IMR-90 (cell line): Measurements from ENCODE around the gene CCHCR1.

Experiments used
- BHLHE40 ChIP-seq: fragments of 150-350 bp; IDR thresholded peaks from 2 replicates; pipeline ENCODE4 v1.6.1; 2016; ENCODE audit warnings: mild to moderate bottlenecking, low read depth, low read length
- MAZ ChIP-seq: IDR thresholded peaks from 2 replicates; pipeline ENCODE4 v1.6.1; 2012; ENCODE audit warnings: low read depth, mild to moderate bottlenecking, low read length, improper control_type of control experiment, moderate library complexity, borderline replicate concordance
- POLR2A ChIP-seq: IDR thresholded peaks from 2 replicates; pipeline ENCODE4 v1.6.1; 2012; ENCODE audit warnings: mild to moderate bottlenecking, low read depth, low read length
- RCOR1 ChIP-seq: IDR thresholded peaks from 2 replicates; pipeline ENCODE4 v1.6.1; 2012; ENCODE audit warnings: mild to moderate bottlenecking, low read length, improper control_type of control experiment; ENCODE audit not compliant: insufficient replicate concordance
- TF ChIP-seq, protein P1 (sequence below): conservative IDR thresholded peaks from 2 replicates; pipeline ENCODE4 v1.5.1; 2012; ENCODE audit warnings: mild to moderate bottlenecking, low read depth, low read length, improper control_type of control experiment
- TF ChIP-seq, protein P2 (sequence below): fragments of 150-350 bp; IDR thresholded peaks from 2 replicates; pipeline ENCODE4 v1.6.1; 2017; ENCODE audit warnings: mild to moderate bottlenecking, antibody characterized with exemption, low read length, low read depth
- TF ChIP-seq, protein P3 (sequence below): fragments of 150-350 bp; IDR thresholded peaks from 2 replicates; pipeline ENCODE4 v1.6.1; 2016; ENCODE audit warnings: low read depth, mild to moderate bottlenecking, low read length, moderate library complexity, borderline replicate concordance

GRCh38 chr6:31114970-31115849 lies 42.4 kb downstream of the CCHCR1 start:
- TF ChIP-seq, protein P1, sequence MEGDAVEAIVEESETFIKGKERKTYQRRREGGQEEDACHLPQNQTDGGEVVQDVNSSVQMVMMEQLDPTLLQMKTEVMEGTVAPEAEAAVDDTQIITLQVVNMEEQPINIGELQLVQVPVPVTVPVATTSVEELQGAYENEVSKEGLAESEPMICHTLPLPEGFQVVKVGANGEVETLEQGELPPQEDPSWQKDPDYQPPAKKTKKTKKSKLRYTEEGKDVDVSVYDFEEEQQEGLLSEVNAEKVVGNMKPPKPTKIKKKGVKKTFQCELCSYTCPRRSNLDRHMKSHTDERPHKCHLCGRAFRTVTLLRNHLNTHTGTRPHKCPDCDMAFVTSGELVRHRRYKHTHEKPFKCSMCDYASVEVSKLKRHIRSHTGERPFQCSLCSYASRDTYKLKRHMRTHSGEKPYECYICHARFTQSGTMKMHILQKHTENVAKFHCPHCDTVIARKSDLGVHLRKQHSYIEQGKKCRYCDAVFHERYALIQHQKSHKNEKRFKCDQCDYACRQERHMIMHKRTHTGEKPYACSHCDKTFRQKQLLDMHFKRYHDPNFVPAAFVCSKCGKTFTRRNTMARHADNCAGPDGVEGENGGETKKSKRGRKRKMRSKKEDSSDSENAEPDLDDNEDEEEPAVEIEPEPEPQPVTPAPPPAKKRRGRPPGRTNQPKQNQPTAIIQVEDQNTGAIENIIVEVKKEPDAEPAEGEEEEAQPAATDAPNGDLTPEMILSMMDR, result peak; percentile 32
- TF ChIP-seq, protein P2, sequence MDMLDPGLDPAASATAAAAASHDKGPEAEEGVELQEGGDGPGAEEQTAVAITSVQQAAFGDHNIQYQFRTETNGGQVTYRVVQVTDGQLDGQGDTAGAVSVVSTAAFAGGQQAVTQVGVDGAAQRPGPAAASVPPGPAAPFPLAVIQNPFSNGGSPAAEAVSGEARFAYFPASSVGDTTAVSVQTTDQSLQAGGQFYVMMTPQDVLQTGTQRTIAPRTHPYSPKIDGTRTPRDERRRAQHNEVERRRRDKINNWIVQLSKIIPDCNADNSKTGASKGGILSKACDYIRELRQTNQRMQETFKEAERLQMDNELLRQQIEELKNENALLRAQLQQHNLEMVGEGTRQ, result no peak
- TF ChIP-seq, protein P3, sequence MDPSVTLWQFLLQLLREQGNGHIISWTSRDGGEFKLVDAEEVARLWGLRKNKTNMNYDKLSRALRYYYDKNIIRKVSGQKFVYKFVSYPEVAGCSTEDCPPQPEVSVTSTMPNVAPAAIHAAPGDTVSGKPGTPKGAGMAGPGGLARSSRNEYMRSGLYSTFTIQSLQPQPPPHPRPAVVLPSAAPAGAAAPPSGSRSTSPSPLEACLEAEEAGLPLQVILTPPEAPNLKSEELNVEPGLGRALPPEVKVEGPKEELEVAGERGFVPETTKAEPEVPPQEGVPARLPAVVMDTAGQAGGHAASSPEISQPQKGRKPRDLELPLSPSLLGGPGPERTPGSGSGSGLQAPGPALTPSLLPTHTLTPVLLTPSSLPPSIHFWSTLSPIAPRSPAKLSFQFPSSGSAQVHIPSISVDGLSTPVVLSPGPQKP, result no peak
- TF ChIP-seq POLR2A, result no peak
- no peak for TF ChIP-seq BHLHE40
- TF ChIP-seq MAZ, result no peak
- TF ChIP-seq RCOR1, result no peak
